Measurements from ENCODE around the gene PLEKHA6. TPM values are rescaled to one million over a fixed set of nuclear protein-coding genes. Genes with fewer than 3 reads are reported as not detected.

The PLEKHA6 gene
- 1 to 10 TPM; 1.5 to 2.0 (median 1.6) TPM for total RNA-seq

- TF ChIP-seq CTCF (IDR thresholded peaks at IDR 0.05; ENCODE audit: low read depth), result no peak
These were observed at the start of gene PLEKHA6 for GRCh38 chr1:204359474-204360255. TSS of gene PLEKHA6 (minus strand) at chr1:204359929. CDS start at chr1:204273727, 86,202 bp downstream.

- TF ChIP-seq CTCF (IDR thresholded peaks at IDR 0.05; ENCODE audit: low read depth), result no peak
These were observed 49.4 kb upstream of the PLEKHA6 start for GRCh38 chr1:204409123-204409522.

GRCh38 chr1:204408602-204409001 lies 48.9 kb upstream of the PLEKHA6 start:
- no peak for TF ChIP-seq CTCF (IDR thresholded peaks at IDR 0.05; ENCODE audit: low read depth)

GRCh38 chr1:204408074-204408507 lies 48.4 kb upstream of the PLEKHA6 start:
- TF ChIP-seq CTCF (IDR thresholded peaks at IDR 0.05; ENCODE audit: low read depth), result no peak

GRCh38 chr1:204407295-204407971 lies 47.7 kb upstream of the PLEKHA6 start:
- no peak for TF ChIP-seq CTCF (IDR thresholded peaks at IDR 0.05; ENCODE audit: low read depth)

- no peak for TF ChIP-seq CTCF (IDR thresholded peaks at IDR 0.05; ENCODE audit: low read depth)
These were observed 46.9 kb upstream of the PLEKHA6 start for GRCh38 chr1:204406621-204407020.

GRCh38 chr1:204405988-204406387 lies 46.3 kb upstream of the PLEKHA6 start:
- TF ChIP-seq CTCF (IDR thresholded peaks at IDR 0.05; ENCODE audit: low read depth), result no peak

All from subcutaneous adipose tissue (tissue), 4 donors.